Neural progenitor cell (in vitro differentiated cells): Measurements from ENCODE around the gene SMCO2. TPM values are rescaled to one million over a fixed set of nuclear protein-coding genes. Genes with fewer than 3 reads are reported as not detected.

Experiments used
- DNase-seq: peaks from one replicate; pipeline ENCODE4 v3.0.0-alpha.2; 2016; ENCODE audit warnings: low spot score
- H2AFZ ChIP-seq: fragments of 200-600 bp; sonication (generic); replicated peaks from 2 replicates; pipeline ENCODE4 v1.6.1; 2016; ENCODE audit warnings: antibody characterized with exemption
- H3F3A ChIP-seq: fragments of 200-600 bp; sonication (generic); 2 replicates; pipeline ENCODE4 v1.6.1; 2016; ENCODE audit warnings: antibody characterized with exemption, low read depth
- H3K27ac ChIP-seq: fragments of 200-600 bp; sonication (generic); 2 replicates; pipeline ENCODE4 v1.5.1; 2016; ENCODE audit warnings: mild to moderate bottlenecking
- H3K27me3 ChIP-seq: fragments of 200-600 bp; sonication (generic); 2 replicates; pipeline ENCODE4 v1.6.1; 2016; ENCODE audit warnings: mild to moderate bottlenecking, moderate library complexity
- H3K36me3 ChIP-seq: fragments of 200-600 bp; sonication (generic); 2 replicates; pipeline ENCODE4 v1.5.1; 2016
- H3K4me1 ChIP-seq: fragments of 200-600 bp; sonication (generic); 2 replicates; pipeline ENCODE4 v1.6.1; 2016; ENCODE audit warnings: mixed run types
- H3K4me2 ChIP-seq: fragments of 200-600 bp; sonication (generic); 2 replicates; pipeline ENCODE4 v1.6.1; 2016
- H3K4me3 ChIP-seq: fragments of 200-600 bp; sonication (generic); 2 replicates; pipeline ENCODE4 v1.5.1; 2016
- H3K79me2 ChIP-seq: fragments of 200-600 bp; sonication (generic); 2 replicates; pipeline ENCODE4 v1.6.1; 2016; ENCODE audit warnings: low read depth
- H3K9ac ChIP-seq: fragments of 200-600 bp; sonication (generic); 2 replicates; pipeline ENCODE4 v1.6.1; 2016
- H3K9me3 ChIP-seq: fragments of 200-600 bp; sonication (generic); 2 replicates; pipeline ENCODE4 v1.5.1; 2016; ENCODE audit warnings: low read depth
- H4K20me1 ChIP-seq: fragments of 200-600 bp; sonication (generic); 2 replicates; pipeline ENCODE4 v1.6.1; 2016; ENCODE audit warnings: low read depth
- H3K27ac Mint-ChIP-seq: 3 replicates; pipeline ENCODE4 v1.8.0; 2021; ENCODE audit warnings: mixed read lengths
- H3K27me3 Mint-ChIP-seq: 2 replicates; pipeline ENCODE4 v1.8.0; 2022; ENCODE audit warnings: low read depth, mild to moderate bottlenecking, inconsistent platforms, moderate library complexity, mixed read lengths; ENCODE audit not compliant: insufficient read depth
- H3K36me3 Mint-ChIP-seq: 3 replicates; pipeline ENCODE4 v1.8.0; 2021; ENCODE audit warnings: mixed read lengths
- H3K4me1 Mint-ChIP-seq: 3 replicates; pipeline ENCODE4 v1.8.0; 2021; ENCODE audit warnings: mixed read lengths
- H3K4me3 Mint-ChIP-seq: 3 replicates; pipeline ENCODE4 v1.8.0; 2021; ENCODE audit warnings: mild to moderate bottlenecking, moderate library complexity, mixed read lengths
- H3K9me3 Mint-ChIP-seq: 3 replicates; pipeline ENCODE4 v1.8.0; 2020; ENCODE audit warnings: mixed read lengths
- EZH2 ChIP-seq: fragments of 200-600 bp; sonication (generic); IDR thresholded peaks from 2 replicates; pipeline ENCODE4 v1.6.1; 2017; ENCODE audit warnings: antibody characterized with exemption, mild to moderate bottlenecking, moderate library complexity
- EZH2phosphoT487 ChIP-seq: fragments of 200-600 bp; sonication (generic); IDR thresholded peaks from 2 replicates; pipeline ENCODE4 v1.6.1; 2017; ENCODE audit warnings: antibody characterized with exemption
- total RNA-seq: library from RNA; depleted of rRNA; stranded (reverse); fragments of >200 nt; gene quantifications from 2 replicates; pipeline ENCODE4 v1.2.3, GENCODE V29; 2015; ENCODE audit warnings: low replicate concordance
- TF ChIP-seq, protein P1 (sequence below): fragments of 200-600 bp; sonication (generic); IDR thresholded peaks from 2 replicates; pipeline ENCODE4 v1.5.1; 2017; ENCODE audit warnings: antibody characterized with exemption, mild to moderate bottlenecking

Gene SMCO2
- total RNA-seq, 1 donor from 2014 or later: not detected

DNA sequence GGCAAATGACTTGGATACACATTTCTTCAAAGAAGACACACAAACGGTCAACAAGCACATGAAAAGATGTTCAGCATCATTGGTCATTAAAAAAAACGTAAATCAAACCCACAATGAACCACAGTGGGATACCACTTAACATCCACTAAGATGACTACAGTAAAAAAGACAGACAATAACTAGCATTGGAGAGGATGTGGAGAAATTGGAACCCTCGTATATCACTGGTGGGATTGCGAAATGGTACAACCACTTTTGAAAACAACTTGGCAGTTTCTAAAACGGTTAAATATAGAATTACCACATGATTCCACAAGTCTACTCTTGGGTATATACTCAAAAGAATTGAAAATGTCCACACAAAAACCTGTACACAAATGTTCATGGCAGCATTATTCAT is 52.2 kb downstream of the SMCO2 start:
- H3K36me3 Mint-ChIP-seq: no peaks in the 10 kb centered on the region
- Histone ChIP-seq H3K9ac (no peak overlapping the region), H3K4me3 (no peak overlapping the region), H3F3A (no peaks in the 10 kb centered on the region), H3K27me3 (no peaks in the 10 kb centered on the region), H4K20me1 (no peaks in the 10 kb centered on the region), H3K9me3 (no peaks in the 10 kb centered on the region), H2AFZ (no peak overlapping the region), H3K79me2 (no peaks in the 10 kb centered on the region), H3K4me1 (no peaks in the 10 kb centered on the region), H3K4me2 (no peak overlapping the region), H3K36me3 (no peaks in the 10 kb centered on the region), H3K27ac (no peak overlapping the region)
- peaks cover 3% of the 10 kb centered on the region for H3K27me3 Mint-ChIP-seq
- H3K9me3 Mint-ChIP-seq: no peaks in the 10 kb centered on the region
- TF ChIP-seq EZH2 (no peak), EZH2phosphoT487 (no peak)
- TF ChIP-seq, protein P1, sequence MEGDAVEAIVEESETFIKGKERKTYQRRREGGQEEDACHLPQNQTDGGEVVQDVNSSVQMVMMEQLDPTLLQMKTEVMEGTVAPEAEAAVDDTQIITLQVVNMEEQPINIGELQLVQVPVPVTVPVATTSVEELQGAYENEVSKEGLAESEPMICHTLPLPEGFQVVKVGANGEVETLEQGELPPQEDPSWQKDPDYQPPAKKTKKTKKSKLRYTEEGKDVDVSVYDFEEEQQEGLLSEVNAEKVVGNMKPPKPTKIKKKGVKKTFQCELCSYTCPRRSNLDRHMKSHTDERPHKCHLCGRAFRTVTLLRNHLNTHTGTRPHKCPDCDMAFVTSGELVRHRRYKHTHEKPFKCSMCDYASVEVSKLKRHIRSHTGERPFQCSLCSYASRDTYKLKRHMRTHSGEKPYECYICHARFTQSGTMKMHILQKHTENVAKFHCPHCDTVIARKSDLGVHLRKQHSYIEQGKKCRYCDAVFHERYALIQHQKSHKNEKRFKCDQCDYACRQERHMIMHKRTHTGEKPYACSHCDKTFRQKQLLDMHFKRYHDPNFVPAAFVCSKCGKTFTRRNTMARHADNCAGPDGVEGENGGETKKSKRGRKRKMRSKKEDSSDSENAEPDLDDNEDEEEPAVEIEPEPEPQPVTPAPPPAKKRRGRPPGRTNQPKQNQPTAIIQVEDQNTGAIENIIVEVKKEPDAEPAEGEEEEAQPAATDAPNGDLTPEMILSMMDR: no peak
- no peak overlapping the region for H3K27ac Mint-ChIP-seq
- no peak for DNase-seq
- no peaks in the 10 kb centered on the region for H3K4me1 Mint-ChIP-seq
- no peak overlapping the region for H3K4me3 Mint-ChIP-seq

DNA sequence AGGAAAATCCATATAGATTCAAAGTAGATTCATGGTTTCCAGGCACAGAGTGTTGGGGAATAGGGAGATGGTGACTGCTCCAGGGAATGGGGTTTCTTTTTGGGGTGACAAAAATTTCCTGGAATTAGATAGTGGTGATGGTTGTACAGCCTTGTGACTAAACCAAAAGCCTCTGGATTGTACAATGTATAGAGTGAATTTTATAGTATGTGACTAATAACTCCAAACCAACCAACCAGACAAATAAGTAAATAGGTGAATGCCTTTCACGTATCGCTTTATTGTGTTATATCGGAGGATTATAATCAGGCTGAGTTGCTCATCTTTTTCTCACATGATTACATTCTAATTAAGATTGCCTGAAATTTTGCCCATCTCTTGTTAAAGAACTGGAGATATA is 52.8 kb downstream of the SMCO2 start:
- Histone ChIP-seq H3K4me3 (no peak overlapping the region), H3K4me1 (no peaks in the 10 kb centered on the region), H3K4me2 (no peak overlapping the region), H3K9ac (no peak overlapping the region), H2AFZ (no peak overlapping the region), H3K27ac (no peak overlapping the region), H3K79me2 (no peaks in the 10 kb centered on the region), H4K20me1 (no peaks in the 10 kb centered on the region), H3K27me3 (no peaks in the 10 kb centered on the region), H3K36me3 (no peaks in the 10 kb centered on the region), H3K9me3 (no peaks in the 10 kb centered on the region), H3F3A (no peaks in the 10 kb centered on the region)
- H3K4me3 Mint-ChIP-seq: no peak overlapping the region
- H3K27me3 Mint-ChIP-seq: peaks cover 3% of the 10 kb centered on the region
- TF ChIP-seq, protein P1: no peak
- no peak for TF ChIP-seq EZH2phosphoT487
- no peak for TF ChIP-seq EZH2
- H3K9me3 Mint-ChIP-seq: no peaks in the 10 kb centered on the region
- no peak overlapping the region for H3K27ac Mint-ChIP-seq
- no peaks in the 10 kb centered on the region for H3K36me3 Mint-ChIP-seq
- no peaks in the 10 kb centered on the region for H3K4me1 Mint-ChIP-seq
- no peak for DNase-seq

DNA sequence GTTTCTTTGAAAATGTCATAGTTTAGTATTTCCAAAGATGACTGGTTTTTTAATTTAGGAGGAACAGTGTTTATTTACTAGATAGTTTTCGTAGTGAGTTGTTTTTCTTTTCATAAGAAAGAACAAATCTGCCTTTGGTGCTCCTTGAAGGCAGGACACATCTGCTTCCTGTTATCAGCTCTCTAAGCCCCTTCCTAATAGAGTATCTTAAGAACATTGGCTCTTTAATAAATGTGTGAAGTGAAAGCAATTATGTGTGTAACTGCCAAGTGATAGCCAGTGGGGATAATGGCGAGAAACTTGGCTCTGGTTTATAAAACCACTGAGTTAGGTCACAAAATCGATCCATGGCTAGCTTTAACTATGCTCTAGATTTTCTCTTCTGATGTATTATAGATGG is 54.0 kb downstream of the SMCO2 start:
- Mint-ChIP-seq H3K27ac (no peak overlapping the region), H3K36me3 (no peaks in the 10 kb centered on the region), H3K4me1 (no peaks in the 10 kb centered on the region), H3K4me3 (no peak overlapping the region), H3K27me3 (no peaks in the 10 kb centered on the region), H3K9me3 (no peaks in the 10 kb centered on the region)
- Histone ChIP-seq H3K79me2 (no peaks in the 10 kb centered on the region), H3K9me3 (no peaks in the 10 kb centered on the region), H3K27me3 (no peaks in the 10 kb centered on the region), H3K9ac (no peak overlapping the region), H4K20me1 (no peaks in the 10 kb centered on the region), H2AFZ (no peak overlapping the region), H3K27ac (no peak overlapping the region), H3F3A (no peaks in the 10 kb centered on the region), H3K4me3 (no peak overlapping the region), H3K4me1 (no peaks in the 10 kb centered on the region), H3K4me2 (no peak overlapping the region), H3K36me3 (no peaks in the 10 kb centered on the region)
- TF ChIP-seq EZH2phosphoT487 (no peak), EZH2 (no peak)
- TF ChIP-seq, protein P1: no peak
- DNase-seq: no peak
